Stimulated activated CD8-positive, alpha-beta memory T cell treated with anti-CD3 and anti-CD28 coated beads, Interleukin-2, amount 100 ng/mL, for 1 hour (primary cell): ENCODE results near the gene CABP1.
"Not testable (repeated sequence)": the region's sequence is repeated elsewhere in the genome, so short reads cannot be mapped to it uniquely, and the experiment has no call there.

Source experiments
- DNase-seq, 2 donors: peaks; one replicate each; pipeline ENCODE4 v3.0.0-alpha.2; 2020; ENCODE audit warnings: low read depth in 2 of 2

The CABP1 gene

DNA sequence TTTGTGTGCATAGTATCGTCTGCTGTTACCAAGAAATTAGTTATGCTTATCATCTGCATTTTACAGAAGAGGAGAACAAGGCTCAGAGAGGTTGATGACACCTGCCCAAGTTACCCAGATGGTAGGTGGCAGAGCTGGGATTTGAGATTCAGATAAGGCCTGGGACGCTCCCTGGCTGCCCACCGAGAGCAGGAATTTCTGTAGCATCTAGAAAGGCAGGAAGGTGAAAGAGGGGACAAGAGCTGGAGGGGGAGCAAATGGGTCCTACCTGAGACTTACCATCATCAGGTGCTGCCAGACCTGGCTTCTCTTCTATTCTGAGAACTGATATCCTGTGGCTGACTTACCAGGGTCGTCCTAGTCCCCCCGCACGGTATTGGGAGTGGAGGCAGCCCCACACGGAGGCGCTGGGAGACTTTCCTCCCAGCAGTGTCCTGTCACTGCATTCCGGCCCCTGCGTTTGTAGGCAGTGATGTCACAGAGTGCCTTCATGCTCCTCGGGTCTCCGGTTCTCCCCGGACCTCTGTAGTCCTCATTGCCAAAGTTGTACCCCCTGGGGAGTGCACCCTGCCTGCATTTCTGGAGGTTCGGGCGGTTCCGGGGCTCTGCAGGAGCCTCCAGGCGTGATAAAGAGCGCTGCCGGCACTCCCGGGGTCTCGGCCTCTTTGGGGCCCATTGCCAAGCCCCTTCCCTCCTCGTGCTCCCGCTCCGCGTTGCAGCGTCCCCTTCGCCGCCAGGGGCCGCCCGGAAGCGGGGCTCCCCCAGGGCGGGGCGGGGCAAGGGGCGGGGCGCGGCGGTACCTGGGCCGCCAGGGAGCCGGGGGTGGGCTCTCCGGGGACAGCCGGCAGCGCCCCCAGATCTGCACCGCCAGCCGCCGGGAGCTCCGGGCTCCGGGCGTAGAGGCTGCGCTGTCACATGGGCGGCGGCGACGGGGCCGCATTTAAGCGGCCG is at the start of gene CABP1:
CABP1 (plus strand) TSS at position 856 of the 951 bp plus-strand sequence; CDS start at position 916, 60 bp downstream.
- DNase-seq, result peak; percentile 51 to 58

DNA sequence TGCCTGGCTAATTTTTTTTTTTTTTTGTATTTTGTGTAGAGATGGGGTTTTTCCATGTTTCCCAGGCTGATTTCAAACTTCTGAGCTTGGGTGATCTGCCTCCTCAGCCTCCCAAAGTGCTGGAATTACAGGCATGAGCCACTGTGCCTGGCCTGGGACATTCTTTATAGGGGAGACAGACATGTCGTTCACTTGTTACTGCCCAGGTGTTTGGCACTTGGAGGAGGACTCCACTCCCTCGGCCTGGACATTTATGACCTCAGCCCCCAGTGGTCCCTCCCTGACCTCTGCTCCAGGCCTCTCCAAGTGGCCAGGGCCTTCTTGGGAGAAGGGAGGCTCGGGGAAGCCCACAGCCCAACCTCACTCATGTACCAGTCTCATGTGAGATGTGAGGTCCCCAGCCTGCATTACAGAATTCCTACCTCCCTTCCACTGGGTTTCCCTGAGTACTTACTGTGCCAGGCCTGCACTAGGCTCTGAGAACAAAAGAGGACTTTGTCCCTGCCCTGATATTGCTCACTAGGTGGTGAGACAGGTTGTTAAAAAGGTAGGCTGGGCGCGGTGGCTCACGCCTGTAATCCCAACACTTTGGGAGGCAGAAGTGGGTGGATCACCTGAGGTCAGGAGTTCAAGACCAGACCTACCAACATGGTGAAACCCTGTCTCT is 49.6 kb upstream of the CABP1 start:
- no peak for DNase-seq

DNA sequence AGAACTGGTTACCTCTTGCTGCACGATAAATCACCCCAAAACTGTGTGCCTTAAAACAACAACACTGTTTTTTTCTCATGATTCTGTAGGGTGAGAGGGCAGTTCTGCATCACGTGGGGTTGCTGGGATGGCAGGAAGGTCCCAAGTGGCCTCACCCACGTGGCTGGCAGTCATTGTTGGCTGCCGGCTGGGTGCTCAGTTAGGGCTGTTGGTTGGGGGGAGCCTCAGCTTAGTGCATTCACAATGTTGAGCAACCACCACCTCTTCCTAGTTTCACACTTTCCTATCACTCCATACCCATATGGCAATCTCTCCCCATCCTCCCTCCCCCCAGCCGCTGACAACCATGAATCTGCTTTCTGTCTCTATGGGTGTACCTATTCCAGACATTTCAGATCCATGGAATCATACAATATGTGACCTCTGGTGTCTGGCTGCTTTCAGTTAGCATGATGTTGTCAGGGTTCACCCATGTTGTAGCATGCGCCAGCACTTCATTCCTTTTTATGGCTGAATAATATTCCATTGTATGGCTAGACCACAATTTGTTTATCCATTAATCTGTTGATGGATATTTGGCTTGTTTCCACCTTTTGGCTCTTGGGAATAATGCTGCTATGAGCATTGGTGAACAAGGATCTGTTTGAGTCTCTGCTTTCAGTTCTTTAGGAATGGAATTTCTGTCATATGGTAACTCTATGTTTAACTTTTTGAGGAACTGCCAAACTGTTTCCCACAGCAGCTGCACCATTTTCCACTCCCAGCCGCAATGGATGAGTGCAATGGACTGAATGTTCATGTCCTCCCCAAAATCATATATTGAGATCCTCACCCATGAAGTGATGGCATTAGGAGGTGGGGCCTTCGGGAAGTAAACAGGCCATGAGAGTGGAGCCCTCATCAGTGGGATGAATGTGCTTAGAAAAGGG is 48.0 kb upstream of the CABP1 start:
- no peak for DNase-seq

DNA sequence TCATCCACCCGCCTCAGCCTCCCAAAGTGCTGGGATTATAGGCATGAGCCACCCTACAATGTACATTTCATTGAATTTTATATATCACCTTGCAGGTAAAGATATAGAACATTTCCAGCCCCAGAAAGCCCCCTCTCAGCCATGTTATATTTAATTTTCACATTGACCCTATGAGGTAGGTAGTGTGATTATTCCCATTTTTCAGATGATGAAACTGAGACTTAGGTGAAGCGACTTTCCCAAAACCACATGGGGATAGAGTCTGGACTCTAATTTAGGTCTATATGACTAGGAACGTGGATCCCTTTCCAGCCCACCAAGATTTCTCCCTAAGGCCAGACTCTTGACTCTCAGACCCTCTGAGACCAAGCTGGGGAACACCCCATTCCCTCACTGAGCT is 43.5 kb upstream of the CABP1 start:
- DNase-seq, result no peak

DNA sequence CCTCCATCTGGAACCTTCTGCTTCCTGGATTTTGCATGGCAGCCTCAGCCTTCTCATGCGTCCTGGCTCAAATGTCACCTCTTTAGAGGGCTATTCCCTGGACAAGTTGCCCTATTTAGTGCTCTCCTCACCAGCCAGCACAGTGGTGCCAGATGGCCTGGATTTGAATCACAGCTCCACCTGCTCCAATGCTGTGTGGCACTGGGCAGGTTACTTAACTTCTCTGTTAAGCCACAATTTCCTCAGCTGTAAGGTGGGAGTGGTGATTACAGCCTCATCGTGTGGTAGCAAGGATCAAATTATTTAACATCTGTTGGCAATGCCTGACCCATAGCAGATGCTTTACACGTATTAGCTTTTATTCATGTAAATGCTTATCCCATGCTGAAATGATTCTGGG is 42.6 kb upstream of the CABP1 start:
- no peak for DNase-seq

DNA sequence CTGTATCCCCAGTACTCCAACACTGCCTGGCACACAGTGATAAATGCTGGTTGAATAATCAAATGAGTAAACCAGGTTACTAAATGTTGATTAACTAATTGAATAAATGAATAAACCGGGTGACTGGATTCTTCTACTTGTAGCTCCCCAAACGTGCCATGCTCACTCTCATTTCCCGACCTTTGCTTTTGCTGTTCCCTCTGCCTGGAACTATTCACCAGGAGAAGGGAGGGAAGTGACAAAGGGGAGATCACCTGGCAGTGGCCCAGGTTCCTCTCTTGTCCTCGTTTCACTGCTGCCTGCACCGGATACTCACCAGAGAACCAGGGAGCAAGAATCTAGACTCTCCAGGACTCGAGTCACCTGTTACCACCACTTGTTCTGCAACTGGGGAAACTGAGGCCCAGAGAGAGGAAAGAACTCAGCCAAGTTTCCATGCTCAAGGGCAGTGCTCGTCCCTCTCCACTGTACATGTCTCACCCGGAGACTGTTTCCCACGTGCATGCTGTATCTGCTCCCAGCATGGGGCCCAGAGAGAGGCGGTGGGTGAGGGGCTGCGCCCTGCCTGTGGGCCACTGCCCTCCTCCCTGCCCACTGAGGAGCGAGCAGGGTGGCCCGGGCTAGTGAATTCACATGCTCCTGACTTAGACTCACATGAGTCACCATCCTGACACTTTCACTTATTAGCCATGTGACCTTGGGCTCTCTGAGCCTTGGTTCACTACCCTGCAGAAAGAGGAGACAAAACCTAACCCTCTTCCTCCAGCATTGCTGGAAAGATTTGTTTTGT is 41.6 kb upstream of the CABP1 start:
- DNase-seq, result no peak

DNA sequence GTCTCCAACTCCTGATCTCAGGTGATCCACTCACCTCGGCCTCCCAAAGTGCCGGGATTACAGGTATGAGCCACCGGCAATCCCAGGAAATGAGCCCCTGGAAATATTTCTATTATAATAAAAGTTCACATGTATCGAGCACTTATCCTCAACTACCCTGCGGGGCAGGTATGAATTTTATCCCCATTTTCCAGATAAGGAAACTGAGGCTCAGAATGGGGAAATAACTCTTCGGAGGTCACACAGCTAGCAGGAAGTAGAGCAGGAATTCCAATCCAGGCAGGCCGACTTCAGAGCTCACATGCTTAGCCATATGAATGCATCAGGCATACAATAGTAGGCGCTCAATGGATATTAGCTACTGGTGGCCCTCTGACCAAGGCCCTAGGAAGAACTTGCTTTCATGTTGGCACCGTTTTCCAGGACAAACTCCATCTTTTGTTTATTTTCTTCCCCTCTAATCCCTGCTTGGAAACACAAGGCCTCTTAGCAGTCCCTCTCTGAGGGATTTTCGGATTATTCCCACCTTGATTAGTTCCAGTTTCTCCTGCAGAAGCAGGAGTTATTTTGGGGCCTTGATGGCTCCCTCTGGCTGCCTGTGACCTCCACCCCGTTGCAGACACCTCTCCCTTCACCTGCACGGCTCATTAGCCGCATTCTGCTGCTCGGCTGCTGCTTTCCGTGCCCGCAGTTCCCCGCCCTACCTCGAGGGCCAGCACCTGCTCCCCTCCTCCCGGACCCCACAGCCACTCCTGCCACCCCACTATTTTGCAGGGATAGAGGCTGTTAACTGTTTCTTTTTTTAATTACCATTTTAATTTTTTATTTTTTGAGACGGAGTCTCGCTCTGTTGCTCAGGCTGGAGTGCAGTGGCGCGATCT is 40.5 kb upstream of the CABP1 start:
- DNase-seq, result no peak

DNA sequence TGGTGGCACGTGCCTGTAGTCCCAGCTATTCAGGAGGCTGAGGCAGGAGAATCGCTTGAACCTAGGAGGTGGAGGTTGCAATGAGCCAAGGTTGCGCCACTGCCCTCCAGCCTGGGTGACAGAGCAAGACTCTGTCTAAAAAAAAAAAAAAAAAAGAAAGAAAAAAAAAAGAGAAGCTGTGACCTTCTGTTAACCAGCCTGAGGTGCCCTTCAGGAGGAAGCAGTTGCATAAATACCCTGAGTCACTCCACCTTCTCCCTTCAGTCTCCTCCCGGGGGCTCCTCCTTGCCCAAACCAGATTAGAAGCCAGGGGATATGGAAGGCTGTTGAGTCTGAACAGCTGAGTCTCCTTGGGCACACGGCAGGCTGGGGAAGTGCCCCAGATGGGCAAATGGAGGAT is 38.0 kb upstream of the CABP1 start:
- DNase-seq, result not testable (repeated sequence)

DNA sequence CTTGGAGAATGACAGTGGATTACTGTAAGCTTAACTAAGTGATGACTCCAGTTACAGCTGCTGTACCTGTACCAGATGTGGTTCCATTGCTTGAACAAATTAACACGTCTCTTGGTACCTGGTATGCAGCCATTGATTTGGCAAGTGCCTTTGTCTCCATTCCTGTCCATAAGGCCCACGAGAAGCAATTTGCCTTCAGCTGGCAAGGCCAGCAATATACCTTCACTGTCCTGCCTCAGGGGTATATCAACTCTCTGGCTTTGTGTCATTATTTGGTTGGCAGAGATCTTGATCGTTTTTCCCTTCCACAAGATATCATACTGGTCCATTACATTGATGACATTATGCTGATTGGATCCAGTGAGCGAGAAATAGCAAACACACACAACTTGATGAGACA is 29.9 kb upstream of the CABP1 start:
- DNase-seq, result no peak

DNA sequence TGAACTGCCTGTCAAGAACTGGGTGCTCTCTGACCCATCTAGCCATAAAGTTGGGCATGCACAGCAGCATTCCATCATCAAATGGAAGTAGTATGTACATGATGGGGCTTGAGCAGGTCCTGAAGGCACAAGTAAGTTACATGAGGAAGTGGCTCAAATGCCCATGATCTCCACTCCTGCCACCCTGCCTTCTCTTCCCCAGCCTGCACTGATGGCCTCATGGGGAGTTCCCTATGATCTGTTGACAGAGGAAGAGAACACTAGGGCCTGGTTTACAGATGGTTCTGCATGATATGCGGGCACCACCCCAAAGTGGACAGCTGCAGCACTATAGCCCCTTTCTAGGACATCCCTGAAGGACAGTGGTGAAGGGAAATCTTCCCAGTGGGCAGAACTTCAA is 28.9 kb upstream of the CABP1 start:
- DNase-seq, result not testable (repeated sequence)

DNA sequence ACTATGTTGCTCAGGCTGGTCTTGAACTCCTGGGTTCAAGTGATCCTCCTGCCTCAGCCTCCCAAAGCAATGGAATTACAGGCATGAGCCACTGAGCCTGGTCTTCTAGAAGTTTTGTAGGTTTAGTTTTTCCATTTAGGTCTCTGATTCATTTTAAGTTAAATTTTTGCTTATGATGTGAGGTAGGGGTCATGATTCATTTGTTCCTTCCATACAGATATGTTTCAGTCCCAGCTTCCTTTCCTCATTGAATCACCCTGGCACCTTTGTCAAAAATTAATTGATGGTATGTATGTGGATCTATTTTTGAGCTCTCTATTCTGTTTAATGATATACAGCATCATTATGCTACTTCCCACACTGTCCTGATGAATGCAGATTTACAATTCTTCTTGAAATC is 25.6 kb upstream of the CABP1 start:
- no peak for DNase-seq

DNA sequence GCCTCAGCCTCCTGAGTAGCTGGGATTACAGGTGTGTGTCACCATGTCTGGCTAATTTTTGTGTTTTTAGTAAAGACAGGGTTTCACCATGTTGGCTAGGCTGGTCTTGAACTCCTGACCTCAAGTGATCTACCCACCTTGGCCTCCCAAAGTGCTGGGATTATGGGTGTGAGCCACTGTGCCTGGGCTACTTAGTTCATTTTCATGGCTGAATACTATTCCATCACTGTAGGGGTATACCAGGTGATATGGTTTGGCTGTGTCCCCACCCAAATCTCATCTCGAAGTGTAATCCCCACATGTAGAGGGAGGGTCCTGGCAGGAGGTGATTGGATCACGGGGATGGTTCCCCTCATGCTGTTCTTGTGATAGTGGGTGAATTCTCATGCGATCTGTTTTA is 23.2 kb upstream of the CABP1 start:
- not testable (repeated sequence) for DNase-seq

DNA sequence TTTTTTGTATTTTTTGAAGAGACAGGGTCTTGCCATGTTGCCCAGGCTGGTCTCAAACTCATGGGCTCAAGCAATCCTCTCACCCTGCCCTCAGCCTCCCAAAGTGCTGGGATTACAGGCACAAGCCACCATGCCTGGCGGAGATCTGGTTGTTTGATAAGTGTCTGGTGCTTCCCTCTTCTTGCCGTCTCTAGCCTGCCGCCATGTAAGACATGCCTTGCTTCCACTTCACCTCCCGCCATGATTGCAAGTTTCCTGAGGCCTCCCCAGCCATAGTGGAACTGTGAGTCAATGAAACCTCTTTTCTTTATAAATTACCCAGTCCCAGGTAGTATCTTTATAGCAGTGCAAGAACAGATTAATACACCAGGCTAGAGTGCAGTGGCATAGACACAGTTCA is 22.7 kb upstream of the CABP1 start:
- not testable (repeated sequence) for DNase-seq

DNA sequence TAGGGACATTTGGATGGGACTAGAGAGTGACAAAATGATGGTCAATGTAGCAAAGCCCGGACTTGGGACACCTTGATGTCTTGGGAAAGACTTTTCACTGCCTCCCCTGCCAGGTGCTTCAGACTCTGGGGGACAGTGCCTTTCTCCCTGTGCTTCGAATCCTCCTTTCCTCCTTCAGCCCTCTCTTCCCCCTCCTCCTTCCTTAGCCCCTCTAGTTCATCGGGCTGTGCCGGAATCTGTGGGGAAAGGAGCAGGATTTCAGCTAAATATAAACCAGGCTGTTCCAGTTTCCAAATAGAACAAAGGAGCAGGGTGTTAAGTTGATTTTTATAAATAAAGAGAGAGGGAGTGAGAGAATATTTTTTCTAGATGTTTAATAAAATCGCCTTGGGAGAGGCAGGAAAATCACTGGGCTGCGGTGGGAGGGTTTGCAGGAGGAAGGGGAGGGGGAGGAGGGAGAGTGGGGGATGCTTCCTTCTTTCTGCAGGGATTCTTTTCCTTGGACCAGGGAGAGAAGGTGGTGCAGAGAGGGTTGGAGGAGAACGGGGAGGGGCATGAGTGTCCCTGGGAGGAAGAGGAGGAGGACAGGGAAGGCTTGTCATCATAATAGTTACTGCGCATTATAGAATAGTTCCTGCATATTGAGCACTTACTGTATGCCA is 21.3 kb upstream of the CABP1 start:
- no peak for DNase-seq

DNA sequence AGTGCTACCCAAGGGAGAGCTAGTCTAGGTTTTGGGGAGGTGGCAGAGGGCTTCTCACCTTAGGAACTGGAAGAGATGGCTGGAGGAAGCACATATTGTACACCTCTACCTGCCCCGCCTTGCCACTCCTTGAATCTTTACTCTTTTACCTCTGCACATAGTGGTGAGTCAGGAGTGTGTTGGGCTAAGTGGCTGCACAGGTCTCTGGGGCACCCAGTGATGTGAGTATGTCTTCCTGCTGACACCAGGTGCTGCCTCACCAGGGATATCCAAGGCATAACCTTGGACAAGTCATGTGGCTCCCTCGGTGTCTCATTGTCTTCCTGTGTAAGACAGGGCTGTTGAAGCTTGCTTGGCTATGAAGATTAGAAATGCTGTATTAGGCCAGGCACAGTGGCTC is 19.8 kb upstream of the CABP1 start:
- DNase-seq, result no peak

DNA sequence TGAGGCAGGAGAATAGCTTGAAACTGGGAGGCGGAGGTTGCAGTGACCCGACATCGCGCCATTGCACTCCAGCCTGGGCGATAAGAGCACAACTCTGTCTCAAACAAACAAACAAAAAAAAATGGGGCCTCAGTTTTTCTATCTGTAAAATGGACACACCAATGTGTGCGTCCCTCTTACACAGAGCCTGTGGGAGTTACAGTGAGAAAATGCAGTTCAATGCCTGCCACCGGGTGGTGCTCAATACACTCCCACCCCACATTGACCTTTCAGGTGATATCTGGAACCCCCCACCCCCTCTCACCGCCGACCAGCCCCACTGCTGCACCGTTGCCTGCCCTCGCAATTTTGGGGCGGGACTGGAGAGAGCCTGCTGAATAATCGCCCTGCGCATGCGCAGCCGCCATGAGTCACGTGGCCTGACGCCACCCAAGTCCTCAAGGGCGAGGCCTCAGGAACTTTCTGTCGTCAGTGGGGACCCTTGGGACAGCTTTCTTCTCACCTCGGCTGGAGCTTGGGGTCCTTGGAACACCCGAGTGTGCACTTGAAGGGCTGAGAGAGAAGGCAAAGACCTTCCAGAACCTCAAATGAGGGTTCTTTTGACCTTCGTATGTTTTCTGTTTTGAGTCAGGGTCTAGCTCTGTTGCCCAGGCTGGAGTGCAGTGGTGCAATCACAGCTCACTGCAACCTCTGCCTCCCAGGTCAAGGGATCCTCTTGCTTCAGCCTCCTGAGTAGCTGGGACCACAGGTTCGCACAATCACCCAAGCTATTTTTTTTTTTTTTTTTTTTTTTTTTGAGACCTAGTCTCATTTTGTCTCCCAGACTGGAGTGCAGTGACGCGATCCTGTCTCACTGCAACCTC is 14.6 kb upstream of the CABP1 start:
- no peak for DNase-seq

DNA sequence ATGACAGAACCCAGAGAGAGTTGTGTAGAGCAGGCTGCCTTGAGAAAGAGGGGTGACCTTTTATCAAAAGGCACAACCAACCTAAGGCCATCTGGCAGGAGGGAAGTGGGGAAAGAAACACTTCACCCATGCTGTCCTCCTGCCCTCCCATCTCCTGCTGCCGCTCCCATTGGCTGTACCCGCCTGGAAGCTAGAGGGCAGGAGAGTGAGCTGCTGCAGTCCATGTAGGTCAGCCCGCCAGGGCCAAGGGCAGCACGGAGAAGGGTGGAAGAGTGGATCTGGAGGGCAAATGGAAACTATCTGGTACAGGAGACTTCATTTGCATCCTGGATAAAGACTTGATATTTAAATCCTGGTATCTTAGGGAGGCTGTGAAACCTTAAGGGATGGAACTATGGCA is 11.5 kb upstream of the CABP1 start:
- no peak for DNase-seq

DNA sequence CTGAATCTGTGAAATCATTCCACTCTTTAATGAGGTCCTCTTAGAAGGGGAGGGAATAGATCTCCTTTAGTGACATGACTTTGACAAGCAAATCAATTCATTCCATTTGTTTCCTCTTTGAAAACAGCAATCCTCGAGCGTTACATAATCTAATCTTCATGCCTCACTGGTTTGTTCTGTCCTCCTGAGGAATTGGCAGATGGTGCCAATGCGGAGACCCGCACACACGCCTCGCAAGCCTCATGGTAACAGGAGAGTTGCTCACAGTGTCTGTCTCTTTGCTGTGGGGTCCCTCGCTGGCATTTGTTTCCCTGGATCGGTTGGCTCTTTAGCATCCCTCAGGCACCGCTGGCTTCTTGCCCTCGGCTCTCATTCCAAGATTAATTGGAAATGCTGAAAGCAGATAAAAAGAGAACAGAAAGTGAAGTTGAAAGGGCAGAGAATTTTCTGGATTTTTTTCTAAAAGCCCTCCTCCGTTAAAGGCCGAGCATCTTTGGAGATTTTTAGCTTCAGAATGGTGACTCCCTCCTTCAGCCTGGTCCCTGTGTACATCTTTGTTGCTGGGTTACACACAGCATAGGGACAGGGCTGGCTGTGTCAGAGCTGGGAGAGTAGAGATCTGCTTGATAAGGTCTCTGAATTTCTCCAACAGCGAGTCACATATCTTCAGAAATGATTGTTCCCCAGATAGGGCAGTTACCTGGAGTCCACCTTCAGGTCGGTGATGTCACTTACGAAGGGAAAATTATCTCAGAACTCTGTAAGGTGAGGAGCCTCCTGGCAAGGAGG is 10.1 kb upstream of the CABP1 start:
- no peak for DNase-seq
